Fibroblast of the aortic adventitia (primary cell): Measurements from ENCODE around the gene CNN2. TPM values are rescaled to one million over a fixed set of nuclear protein-coding genes. Genes with fewer than 3 reads are reported as not detected.

ENCODE experiments used
- DNase-seq: peaks from one replicate; pipeline ENCODE4 v3.0.0-alpha.2; 2010; ENCODE audit warnings: low read depth
- H3K4me3 ChIP-seq: 2 replicates; pipeline ENCODE4 v1.5.1; 2011; ENCODE audit warnings: low read depth, mild to moderate bottlenecking, control low read depth, low read length, moderate library complexity
- CTCF ChIP-seq: IDR thresholded peaks from 2 replicates; pipeline ENCODE4 v1.5.1; 2011; ENCODE audit warnings: mild to moderate bottlenecking, low read length, control low read depth, inconsistent platforms; ENCODE audit not compliant: insufficient read depth
- total RNA-seq: library from RNA; depleted of rRNA; stranded (reverse); fragments of >200 nt; gene quantifications from 2 replicates; pipeline ENCODE4 v1.2.3, GENCODE V29; 2012; ENCODE audit warnings: low replicate concordance

Gene CNN2
- total RNA-seq, 1 donor = 96.0 TPM

- peak overlapping the region; percentile 18 for H3K4me3 ChIP-seq
- DNase-seq = no peak
- no peak for TF ChIP-seq CTCF
These were observed 10.4 kb upstream of the CNN2 start for GRCh38 chr19:1015782-1016646.

- H3K4me3 ChIP-seq = peak overlapping the region; percentile 28
- no peak for TF ChIP-seq CTCF
- peak; percentile 62 for DNase-seq
These were observed 9.7 kb upstream of the CNN2 start for GRCh38 chr19:1016647-1017114.

- peak overlapping the region; percentile 28 for H3K4me3 ChIP-seq
- no peak for TF ChIP-seq CTCF
These were observed 9.1 kb upstream of the CNN2 start for GRCh38 chr19:1017115-1017905.

GRCh38 chr19:1017906-1018305 lies 8.5 kb upstream of the CNN2 start:
- DNase-seq = no peak
- peak overlapping the region; percentile 18 for H3K4me3 ChIP-seq
- no peak for TF ChIP-seq CTCF

More at GRCh38 chr19:1017115-1017905, 9.1 kb upstream of the CNN2 start:
- DNase-seq = no peak

- peak overlapping the region; percentile 18 for H3K4me3 ChIP-seq
- no peak for TF ChIP-seq CTCF
- no peak for DNase-seq
These were observed 8.0 kb upstream of the CNN2 start for GRCh38 chr19:1018393-1018792.

GRCh38 chr19:1018932-1019615 lies 7.3 kb upstream of the CNN2 start:
- TF ChIP-seq CTCF = no peak
- H3K4me3 ChIP-seq = peak overlapping the region; percentile 87
- no peak for DNase-seq
